Measurements from ENCODE around the gene SLU7.

DNA sequence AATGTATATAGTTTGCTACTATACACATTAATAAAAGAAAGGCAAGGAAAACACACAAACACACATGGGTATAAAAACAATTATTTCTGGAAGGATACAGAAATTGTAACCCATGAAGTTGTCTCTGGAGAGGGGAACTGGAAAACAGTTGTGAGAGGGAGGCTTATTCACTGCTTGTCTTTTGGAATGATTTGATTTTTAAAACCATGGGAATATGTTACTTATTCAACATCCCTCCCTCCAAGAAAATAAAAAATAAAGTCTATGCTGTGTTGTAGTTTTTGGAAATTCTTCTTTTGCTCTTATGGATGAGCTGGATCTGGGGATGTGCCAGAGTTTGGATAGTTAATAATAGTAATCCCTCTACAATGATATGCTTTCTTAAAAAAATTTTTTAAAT is 42.5 kb downstream of the SLU7 start:
- no peak for TF ChIP-seq EZH2 (IDR thresholded peaks at IDR 0.05; ENCODE audit: borderline replicate concordance, low read depth, low read length)
- no peak for TF ChIP-seq ZC3H8 (IDR thresholded peaks at IDR 0.05)
- TF ChIP-seq HDAC6 (IDR thresholded peaks at IDR 0.05; ENCODE audit: low read depth, low read length), result no peak
